HG02763 (cell line): ENCODE data around the gene FAM76A.
"Not testable (repeated sequence)": the region's sequence is repeated elsewhere in the genome, so short reads cannot be mapped to it uniquely, and the experiment has no call there.

ENCODE experiments used
- ATAC-seq: cut with Tn5 transposase; IDR thresholded peaks from one replicate; pipeline ENCODE4 v1.9.1; 2021; ENCODE audit warnings: mild to moderate bottlenecking, moderate library complexity; ENCODE audit not compliant: unreplicated experiment

Gene FAM76A

GRCh38 chr1:27774654-27775053, 48.9 kb downstream of the FAM76A start:
- ATAC-seq: no peak

GRCh38 chr1:27775336-27775735, 49.6 kb downstream of the FAM76A start:
- not testable (repeated sequence) for ATAC-seq

GRCh38 chr1:27776276-27776675, 50.5 kb downstream of the FAM76A start:
- not testable (repeated sequence) for ATAC-seq

- no peak for ATAC-seq
Observed at GRCh38 chr1:27778056-27778455, 52.3 kb downstream of the FAM76A start.

GRCh38 chr1:27779122-27779521, 53.4 kb downstream of the FAM76A start:
- no peak for ATAC-seq

- no peak for ATAC-seq
Observed at GRCh38 chr1:27782950-27783349, 57.2 kb downstream of the FAM76A start.

- ATAC-seq: no peak
Observed at GRCh38 chr1:27784700-27785099, 58.9 kb downstream of the FAM76A start.

- no peak for ATAC-seq
Observed at GRCh38 chr1:27785781-27786455, 60.2 kb downstream of the FAM76A start.

- no peak for ATAC-seq
Observed at GRCh38 chr1:27787895-27788294, 62.1 kb downstream of the FAM76A start.

- ATAC-seq: no peak
Observed at GRCh38 chr1:27789540-27790041, 63.8 kb downstream of the FAM76A start.

- not testable (repeated sequence) for ATAC-seq
Observed at GRCh38 chr1:27790270-27790669, 64.5 kb downstream of the FAM76A start.

GRCh38 chr1:27795601-27796000, 69.8 kb downstream of the FAM76A start:
- no peak for ATAC-seq

GRCh38 chr1:27804791-27805190, 79.0 kb downstream of the FAM76A start:
- ATAC-seq: no peak

- ATAC-seq: no peak
Observed at GRCh38 chr1:27806758-27807157, 81.0 kb downstream of the FAM76A start.

- ATAC-seq: no peak
Observed at GRCh38 chr1:27807385-27807784, 81.6 kb downstream of the FAM76A start.

GRCh38 chr1:27808131-27808530, 82.4 kb downstream of the FAM76A start:
- not testable (repeated sequence) for ATAC-seq

- ATAC-seq: no peak
Observed at GRCh38 chr1:27809883-27810282, 84.1 kb downstream of the FAM76A start.

- ATAC-seq: no peak
Observed at GRCh38 chr1:27811741-27812500, 86.2 kb downstream of the FAM76A start.
